HepG2 (cell line): ENCODE results near the gene CREBRF. TPM values are rescaled to one million over a fixed set of nuclear protein-coding genes. Genes with fewer than 3 reads are reported as not detected.

Source experiments
- ATAC-seq: fragments of 200-7000 bp; cut with Tn5 transposase; 3 replicates; pipeline ENCODE4 v1.9.1; 2020; ENCODE audit warnings: mild to moderate bottlenecking, moderate library complexity
- BruUV-seq: library from RNA; stranded (reverse); fragments of 400-500 nt; replicated peaks from 2 replicates; lab custom pipeline; 2021; lab: Mats Ljungman, UMichigan
- CTCF ChIA-PET: fragments of 300-600 bp; formaldehyde crosslinking; extraction: SDS; loops from one replicate; lab custom pipeline; 2021; ENCODE audit warnings: low total read pairs, inconsistent platforms, low intra/inter-chr PET ratio; lab: Yijun Ruan, JAX
- POLR2A ChIA-PET: fragments of 350-600 bp; sonication (Branson Sonifier 250); formaldehyde crosslinking; loops from one replicate; lab custom pipeline; 2020; ENCODE audit warnings: antibody characterized with exemption, inconsistent platforms; lab: Yijun Ruan, JAX
- DNase-seq: peaks from one replicate; pipeline ENCODE4 v3.0.0-alpha.2; 2015; ENCODE audit warnings: low spot score
- FAIRE-seq: peaks from 3 replicates; lab custom pipeline; 2011; peaks lifted over from hg19 to GRCh38; lab: Jason Lieb, UNC
- H2AFZ ChIP-seq: one replicate; pipeline ENCODE4 v1.6.1; 2011; ENCODE audit warnings: low read length, inconsistent platforms
- H3K27ac ChIP-seq: fragments of 300-600 bp; 3 replicates; pipeline ENCODE4 v1.8.0; 2011; ENCODE audit warnings: mixed run types, mild to moderate bottlenecking, mixed read lengths, low read length, inconsistent platforms; ENCODE audit not compliant: insufficient read depth; ENCODE audit errors: extremely low read length
- H3K27me3 ChIP-seq, 2 experiments: fragments of 200-600 bp in 1 of 2; 2 replicates in 1 of 2; 3 replicates in 1 of 2; pipeline versions ENCODE4 v1.6.0 to v1.8.0; 2011; ENCODE audit warnings: low read length in 2 of 2, mild to moderate bottlenecking in 2 of 2, moderate library complexity in 2 of 2, inconsistent platforms in 1 of 2; ENCODE audit not compliant: insufficient read depth in 2 of 2, control insufficient read depth in 1 of 2
- H3K36me3 ChIP-seq, 2 experiments: fragments of 200-600 bp in 1 of 2; replicated peaks in 1 of 2; 2 replicates in 1 of 2; 3 replicates in 1 of 2; pipeline versions ENCODE4 v1.5.1 to v1.8.0; 2011; ENCODE audit warnings: low read length in 2 of 2, inconsistent platforms in 1 of 2; ENCODE audit not compliant: insufficient read depth in 2 of 2, control insufficient read depth in 1 of 2
- H3K4me1 ChIP-seq: 2 replicates; pipeline ENCODE4 v1.5.1; 2012; ENCODE audit warnings: low read length, inconsistent platforms; ENCODE audit not compliant: insufficient read depth
- H3K4me2 ChIP-seq: 2 replicates; pipeline ENCODE4 v1.6.0; 2011; ENCODE audit warnings: low read depth, low read length, inconsistent platforms
- H3K4me3 ChIP-seq, 3 experiments: fragments of 200-600 bp in 1 of 3; sonication (generic), shearing (Covaris generic) in 1 of 3; replicated peaks in 1 of 3; 2 replicates each; pipeline ENCODE4 v1.5.1; 2011 to 2016; ENCODE audit warnings: low read length in 3 of 3, inconsistent platforms in 2 of 3, low read depth in 2 of 3, mild to moderate bottlenecking in 2 of 3, control low read depth in 1 of 3, mixed read lengths in 1 of 3; ENCODE audit not compliant: insufficient read depth in 1 of 3
- H3K79me2 ChIP-seq: one replicate; pipeline ENCODE4 v1.6.1; 2011; ENCODE audit warnings: low read length, inconsistent platforms; ENCODE audit not compliant: insufficient read depth
- H3K9ac ChIP-seq: 2 replicates; pipeline ENCODE4 v1.6.0; 2011; ENCODE audit warnings: mild to moderate bottlenecking, low read depth, low read length, inconsistent platforms; ENCODE audit not compliant: insufficient read depth
- H3K9me3 ChIP-seq: 2 replicates; pipeline ENCODE4 v1.5.1; 2012; ENCODE audit warnings: mild to moderate bottlenecking, low read length
- H4K20me1 ChIP-seq: 2 replicates; pipeline ENCODE4 v1.6.0; 2011; ENCODE audit warnings: inconsistent platforms, mild to moderate bottlenecking, low read length, moderate library complexity; ENCODE audit not compliant: insufficient read depth
- CENPT ChIP-seq: sonication (generic); formaldehyde crosslinking; IDR thresholded peaks from 2 replicates; pipeline ENCODE4 v1.8.0; 2022; ENCODE audit warnings: low read depth, mild to moderate bottlenecking, moderate library complexity, missing genetic modification reagents
- FOXK1 ChIP-seq: sonication (generic); formaldehyde crosslinking; IDR thresholded peaks from 2 replicates; pipeline ENCODE4 v1.4.0; 2020; ENCODE audit warnings: low read depth, missing genetic modification reagents, borderline replicate concordance
- HDAC2 ChIP-seq: sonication (generic); formaldehyde crosslinking; IDR thresholded peaks from 2 replicates; pipeline ENCODE4 v1.4.0; 2020; ENCODE audit warnings: missing genetic modification reagents
- HHEX ChIP-seq: IDR thresholded peaks from 2 replicates; pipeline ENCODE4 v1.6.1; 2016; ENCODE audit warnings: control low read depth
- NR2F6 ChIP-seq, 2 experiments: IDR thresholded peaks; 2 replicates each; pipeline ENCODE4 v1.6.1; 2016; ENCODE audit warnings: antibody characterized with exemption in 1 of 2, mild to moderate bottlenecking in 1 of 2
- RBFOX2 ChIP-seq: fragments of 200-400 bp; formaldehyde crosslinking; IDR thresholded peaks from 2 replicates; pipeline ENCODE4 v1.6.1; 2017; ENCODE audit warnings: low read depth, mild to moderate bottlenecking, low read length
- RCOR2 ChIP-seq: IDR thresholded peaks from 2 replicates; pipeline ENCODE4 v1.6.1; 2016; ENCODE audit warnings: missing biosample characterization, missing genetic modification reagents
- SAP130 ChIP-seq: IDR thresholded peaks from 2 replicates; pipeline ENCODE4 v1.6.1; 2016; ENCODE audit warnings: low read depth
- ZC3H4 ChIP-seq: sonication (generic); formaldehyde crosslinking; IDR thresholded peaks from 2 replicates; pipeline ENCODE4 v1.4.0; 2020; ENCODE audit warnings: missing genetic modification reagents, borderline replicate concordance
- ZMYM4 ChIP-seq: sonication (generic); formaldehyde crosslinking; IDR thresholded peaks from 2 replicates; pipeline ENCODE4 v1.8.1; 2023; ENCODE audit warnings: mild to moderate bottlenecking, missing genetic modification reagents
- ZNF136 ChIP-seq: sonication (generic); formaldehyde crosslinking; IDR thresholded peaks from 2 replicates; pipeline ENCODE4 v1.8.1; 2022; ENCODE audit warnings: low read depth, mild to moderate bottlenecking, moderate library complexity, missing genetic modification reagents
- ZNF430 ChIP-seq: sonication (generic); formaldehyde crosslinking; IDR thresholded peaks from 2 replicates; pipeline ENCODE4 v1.9.0; 2021; ENCODE audit warnings: mild to moderate bottlenecking, missing genetic modification reagents
- ZNF556 ChIP-seq: sonication (generic); formaldehyde crosslinking; IDR thresholded peaks from 2 replicates; pipeline ENCODE4 v1.4.0; 2020; ENCODE audit warnings: mild to moderate bottlenecking, missing genetic modification reagents, borderline replicate concordance
- ZNF607 ChIP-seq: sonication (generic); formaldehyde crosslinking; IDR thresholded peaks from 2 replicates; pipeline ENCODE4 v1.5.1; 2020; ENCODE audit warnings: missing genetic modification reagents, mild to moderate bottlenecking, borderline replicate concordance
- ZNF713 ChIP-seq: sonication (generic); formaldehyde crosslinking; IDR thresholded peaks from 2 replicates; pipeline ENCODE4 v1.4.0; 2020; ENCODE audit warnings: mild to moderate bottlenecking, missing genetic modification reagents
- WGBS: methylation state at CpG from one replicate; pipeline ENCODE4 v1.1.6; 2017; ENCODE audit warnings: low lambda C conversion rate; 5-methylcytosine and 5-hydroxymethylcytosine counted together
- in situ Hi-C: cut with HindIII; loops from 2 replicates; pipeline ENCODE4 v1.10.0; 2017; ENCODE audit warnings: low pct_unique_long_range_greater_than_20kb; ENCODE audit not compliant: extremely low pct_ligation_motif_present
- intact Hi-C: fragments of 100-400 bp; cut with micrococcal nuclease; formaldehyde crosslinking; loops from one replicate; pipeline ENCODE4 v1.10.0; 2022; ENCODE audit not compliant: unreplicated experiment
- polyA plus RNA-seq, 8 experiments: library from polyadenylated mRNA; depleted of rRNA in 3 of 8; stranded (reverse) in 7 of 8; unstranded in 1 of 8; fragments of >200 nt; fragmentation: Illumina TruSeq in 4 of 8; extraction: Trizol in 4 of 8; gene quantifications; 2 replicates each; pipeline versions ENCODE4 v1.2.1 to v1.2.3, GENCODE V29; 2011 to 2016; ENCODE audit warnings: low read depth in 4 of 8, missing spikeins in 1 of 8, mixed read lengths in 1 of 8; ENCODE audit not compliant: insufficient read depth in 1 of 8
- total RNA-seq, 5 experiments: library from RNA; depleted of rRNA; stranded (reverse); fragments of >200 nt; fragmentation: Illumina TruSeq; extraction: Trizol; gene quantifications; 2 replicates each; pipeline ENCODE4 v1.2.3, GENCODE V29; 2016; ENCODE audit warnings: low read depth in 1 of 5
- TF ChIP-seq, protein P1 (sequence below): sonication (generic); formaldehyde crosslinking; conservative IDR thresholded peaks from 2 replicates; pipeline ENCODE4 v1.4.0; 2020; ENCODE audit warnings: mild to moderate bottlenecking, missing genetic modification reagents, moderate library complexity
- TF ChIP-seq, protein P2 (sequence below): IDR thresholded peaks from 2 replicates; pipeline ENCODE4 v1.6.1; 2018; ENCODE audit warnings: missing genetic modification reagents

CREBRF gene
- total and polyA plus RNA-seq, 2 of the 13 experiments (the other 11 are each of a cell fraction or from before 2014, with no cell fraction given), result 4.5 to 10.2 TPM

DNA sequence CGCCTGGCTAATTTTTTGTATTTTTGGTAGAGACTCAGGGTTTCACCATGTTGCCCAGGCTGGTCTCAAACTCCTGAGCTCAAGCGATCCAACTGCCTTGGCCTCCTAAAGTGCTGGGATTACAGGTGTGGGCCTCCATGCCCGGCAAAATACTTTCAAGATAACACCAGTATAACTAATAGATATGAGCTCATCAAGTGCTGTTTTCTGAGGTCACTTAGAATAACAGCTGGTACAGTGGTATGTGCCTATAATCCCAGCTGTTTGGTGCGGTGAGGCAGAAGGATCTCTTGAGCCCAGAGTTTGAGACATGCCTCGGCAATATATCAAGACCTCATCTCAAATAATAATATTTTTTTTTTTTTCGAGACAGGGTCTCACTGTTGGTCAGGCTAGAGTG is 30.5 kb upstream of the CREBRF start:
- Histone ChIP-seq H3K4me2 (no peak overlapping the region), H3K27ac (no peak overlapping the region), H3K36me3 (peaks cover 6 to 22% of the 10 kb centered on the region in 2 experiments; a peak in 3 of 5 replicates), H3K79me2 (peaks cover 15% of the 10 kb centered on the region), H3K4me3 (no peak overlapping the region), H3K9me3 (no peaks in the 10 kb centered on the region), H3K27me3 (no peaks in the 10 kb centered on the region), H4K20me1 (0 out of 2 replicates have a peak, but pooled peaks cover 5% of the 10 kb centered on the region), H2AFZ (no peak overlapping the region), H3K9ac (no peak overlapping the region), H3K4me1 (peaks cover 20% of the 10 kb centered on the region)
- POLR2A ChIA-PET, result no interaction called here
- intact Hi-C loops, result no loop called here
- CTCF ChIA-PET, result no interaction called here
- no peak for TF ChIP-seq NR2F6 (IDR thresholded peaks at IDR 0.05)
- no peak for TF ChIP-seq NR2F6 (CRISPR knock-in tag; IDR thresholded peaks at IDR 0.05)
- no peak for TF ChIP-seq RCOR2 (CRISPR knock-in tag)
- TF ChIP-seq ZNF607 (CRISPR knock-in tag), result no peak
- no peak for TF ChIP-seq ZNF430
- no peak for TF ChIP-seq ZNF713 (CRISPR knock-in tag)
- no peak for TF ChIP-seq HHEX
- BruUV-seq, result no TSS peak
- ATAC-seq, result no peak
- no peak for FAIRE-seq
- in situ Hi-C loops, result no loop called here
- no peak for DNase-seq
- WGBS, result 93% methylated on average over 6 of the region's 6 CpGs

- 0 out of 2 replicates have a peak, but pooled peaks cover 5% of the 10 kb centered on the region for H4K20me1 ChIP-seq
- H3K27ac ChIP-seq, result no peak overlapping the region
- H3K9me3 ChIP-seq, result no peaks in the 10 kb centered on the region
- POLR2A ChIA-PET, result no interaction called here
- no peaks in the 10 kb centered on the region for H3K27me3 ChIP-seq
- intact Hi-C loops, result no loop called here
- ATAC-seq (no peak), FAIRE-seq (no peak), DNase-seq (no peak)
- H2AFZ ChIP-seq, result no peak overlapping the region
- H3K4me3 ChIP-seq, result no peak overlapping the region
- peaks cover under 1 to 1% of the 10 kb centered on the region in 2 experiments; a peak in 2 of 5 replicates for H3K36me3 ChIP-seq
- no peak overlapping the region for H3K9ac ChIP-seq
- H3K79me2 ChIP-seq, result peaks cover 15% of the 10 kb centered on the region
- WGBS, result 95% methylated on average over 7 of the region's 7 CpGs
- no TSS peak for BruUV-seq
- peaks cover 20% of the 10 kb centered on the region for H3K4me1 ChIP-seq
- H3K4me2 ChIP-seq, result no peak overlapping the region
- in situ Hi-C loops, result no loop called here
- CTCF ChIA-PET, result no interaction called here
- TF ChIP-seq ZMYM4 (CRISPR knock-in tag) (no peak), ZNF556 (CRISPR knock-in tag) (no peak), HDAC2 (no peak), FOXK1 (CRISPR knock-in tag) (no peak), ZC3H4 (CRISPR knock-in tag) (no peak), ZNF136 (CRISPR knock-in tag) (no peak), RBFOX2 (no peak), CENPT (CRISPR knock-in tag) (no peak), SAP130 (CRISPR knock-in tag) (no peak)
- TF ChIP-seq, protein P1, sequence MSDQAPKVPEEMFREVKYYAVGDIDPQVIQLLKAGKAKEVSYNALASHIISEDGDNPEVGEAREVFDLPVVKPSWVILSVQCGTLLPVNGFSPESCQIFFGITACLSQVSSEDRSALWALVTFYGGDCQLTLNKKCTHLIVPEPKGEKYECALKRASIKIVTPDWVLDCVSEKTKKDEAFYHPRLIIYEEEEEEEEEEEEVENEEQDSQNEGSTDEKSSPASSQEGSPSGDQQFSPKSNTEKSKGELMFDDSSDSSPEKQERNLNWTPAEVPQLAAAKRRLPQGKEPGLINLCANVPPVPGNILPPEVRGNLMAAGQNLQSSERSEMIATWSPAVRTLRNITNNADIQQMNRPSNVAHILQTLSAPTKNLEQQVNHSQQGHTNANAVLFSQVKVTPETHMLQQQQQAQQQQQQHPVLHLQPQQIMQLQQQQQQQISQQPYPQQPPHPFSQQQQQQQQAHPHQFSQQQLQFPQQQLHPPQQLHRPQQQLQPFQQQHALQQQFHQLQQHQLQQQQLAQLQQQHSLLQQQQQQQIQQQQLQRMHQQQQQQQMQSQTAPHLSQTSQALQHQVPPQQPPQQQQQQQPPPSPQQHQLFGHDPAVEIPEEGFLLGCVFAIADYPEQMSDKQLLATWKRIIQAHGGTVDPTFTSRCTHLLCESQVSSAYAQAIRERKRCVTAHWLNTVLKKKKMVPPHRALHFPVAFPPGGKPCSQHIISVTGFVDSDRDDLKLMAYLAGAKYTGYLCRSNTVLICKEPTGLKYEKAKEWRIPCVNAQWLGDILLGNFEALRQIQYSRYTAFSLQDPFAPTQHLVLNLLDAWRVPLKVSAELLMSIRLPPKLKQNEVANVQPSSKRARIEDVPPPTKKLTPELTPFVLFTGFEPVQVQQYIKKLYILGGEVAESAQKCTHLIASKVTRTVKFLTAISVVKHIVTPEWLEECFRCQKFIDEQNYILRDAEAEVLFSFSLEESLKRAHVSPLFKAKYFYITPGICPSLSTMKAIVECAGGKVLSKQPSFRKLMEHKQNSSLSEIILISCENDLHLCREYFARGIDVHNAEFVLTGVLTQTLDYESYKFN (CRISPR knock-in tag), result no peak
- TF ChIP-seq, protein P2, sequence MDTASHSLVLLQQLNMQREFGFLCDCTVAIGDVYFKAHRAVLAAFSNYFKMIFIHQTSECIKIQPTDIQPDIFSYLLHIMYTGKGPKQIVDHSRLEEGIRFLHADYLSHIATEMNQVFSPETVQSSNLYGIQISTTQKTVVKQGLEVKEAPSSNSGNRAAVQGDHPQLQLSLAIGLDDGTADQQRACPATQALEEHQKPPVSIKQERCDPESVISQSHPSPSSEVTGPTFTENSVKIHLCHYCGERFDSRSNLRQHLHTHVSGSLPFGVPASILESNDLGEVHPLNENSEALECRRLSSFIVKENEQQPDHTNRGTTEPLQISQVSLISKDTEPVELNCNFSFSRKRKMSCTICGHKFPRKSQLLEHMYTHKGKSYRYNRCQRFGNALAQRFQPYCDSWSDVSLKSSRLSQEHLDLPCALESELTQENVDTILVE (CRISPR knock-in tag), result no peak
Measured at GRCh38 chr5:173027905-173028304, 28.2 kb upstream of the CREBRF start.
